B cell (primary cell): ENCODE results near the gene RBM17. TPM values are rescaled to one million over a fixed set of nuclear protein-coding genes. Genes with fewer than 3 reads are reported as not detected.

Experiments
- ATAC-seq: fragments of 200-7000 bp; cut with Tn5 transposase; one replicate; pipeline ENCODE4 v1.10.0; 2021; ENCODE audit warnings: low read depth, mild to moderate bottlenecking, moderate number of reproducible peaks, moderate library complexity
- CTCF ChIA-PET: fragments of 350-600 bp; sonication (Branson Sonifier 250); formaldehyde crosslinking; loops from one replicate; lab custom pipeline; 2021; ENCODE audit warnings: antibody characterized with exemption, inconsistent platforms; lab: Charles Lee
- POLR2A ChIA-PET: fragments of 350-600 bp; sonication (Branson Sonifier 250); formaldehyde crosslinking; loops from one replicate; lab custom pipeline; 2021; ENCODE audit warnings: antibody characterized with exemption; lab: Charles Lee
- DNase-seq: peaks from one replicate; pipeline ENCODE4 v3.0.0; 2013
- H2AFZ ChIP-seq: 2 replicates; pipeline ENCODE4 v1.6.1; 2012; ENCODE audit warnings: mild to moderate bottlenecking, low read depth, low read length; ENCODE audit not compliant: insufficient read depth, poor library complexity, severe bottlenecking
- H3K27ac ChIP-seq, 2 donors: 1 replicate in 1 of 2; 2 replicates in 1 of 2; pipeline ENCODE4 v1.5.1; 2012 to 2013; ENCODE audit warnings: low read length in 2 of 2, mild to moderate bottlenecking in 2 of 2, moderate library complexity in 1 of 2
- H3K27me3 ChIP-seq, 4 experiments: fragments of 200-600 bp in 1 of 4; sonication (generic) in 1 of 4; replicated peaks in 1 of 4; 1 replicate in 2 of 4; 2 replicates in 2 of 4; pipeline versions ENCODE4 v1.6.1 to v1.7.0; 2013 to 2016; ENCODE audit warnings: low read length in 3 of 4, mild to moderate bottlenecking in 2 of 4, mixed read lengths in 1 of 4, moderate library complexity in 1 of 4; ENCODE audit not compliant: insufficient read depth in 4 of 4, control insufficient read depth in 3 of 4; ENCODE audit errors: control extremely low read depth in 1 of 4
- H3K36me3 ChIP-seq, 2 experiments: replicated peaks in 1 of 2; 1 replicate in 1 of 2; 2 replicates in 1 of 2; pipeline versions ENCODE4 v1.6.1 to v1.7.1; 2013; ENCODE audit warnings: low read length in 1 of 2; ENCODE audit not compliant: insufficient read depth in 2 of 2, control insufficient read depth in 1 of 2; ENCODE audit errors: control extremely low read depth in 1 of 2, extremely low read depth in 1 of 2
- H3K4me1 ChIP-seq, 2 donors: fragments of 200-600 bp in 1 of 2; sonication (generic) in 1 of 2; 1 replicate in 1 of 2; 2 replicates in 1 of 2; pipeline versions ENCODE4 v1.5.1 to v1.6.1; 2013 to 2017; ENCODE audit warnings: low read length in 2 of 2; ENCODE audit not compliant: control insufficient read depth in 2 of 2, insufficient read depth in 2 of 2
- H3K4me2 ChIP-seq: replicated peaks from 2 replicates; pipeline ENCODE3; 2012; ENCODE audit warnings: mild to moderate bottlenecking, low read depth, low read length; ENCODE audit not compliant: poor library complexity, severe bottlenecking
- H3K4me3 ChIP-seq, 5 experiments: fragments of 200-600 bp in 1 of 5; sonication (generic) in 1 of 5; 1 replicate in 3 of 5; 2 replicates in 2 of 5; pipeline versions ENCODE4 v1.5.1 to v1.7.0; 2011 to 2016; ENCODE audit warnings: low read length in 4 of 5, mild to moderate bottlenecking in 4 of 5, low read depth in 2 of 5, control low read depth in 1 of 5, moderate library complexity in 1 of 5; ENCODE audit not compliant: insufficient read depth in 1 of 5; ENCODE audit errors: control extremely low read depth in 1 of 5, extremely low read depth in 1 of 5
- H3K79me2 ChIP-seq: fragments of 200-600 bp; sonication (generic); one replicate; pipeline ENCODE4 v1.6.0; 2016; ENCODE audit warnings: low read length; ENCODE audit not compliant: control insufficient read depth, insufficient read depth
- H3K9ac ChIP-seq: fragments of 200-600 bp; sonication (generic); 2 replicates; pipeline ENCODE4 v1.6.1; 2017; ENCODE audit warnings: mild to moderate bottlenecking, low read length, moderate library complexity
- H3K9me3 ChIP-seq, 3 donors: one replicate each; pipeline versions ENCODE4 v1.6.1 to v1.7.1; 2013; ENCODE audit warnings: low read length in 2 of 3; ENCODE audit not compliant: control insufficient read depth in 2 of 3, insufficient read depth in 1 of 3; ENCODE audit errors: control extremely low read depth in 1 of 3
- H4K20me1 ChIP-seq: 2 replicates; pipeline ENCODE4 v1.6.0; 2012; ENCODE audit warnings: mild to moderate bottlenecking, low read length; ENCODE audit not compliant: insufficient read depth, control insufficient read depth, poor library complexity, severe bottlenecking
- H3K27ac Mint-ChIP-seq: one replicate; pipeline ENCODE4 v1.8.0; 2021; ENCODE audit warnings: mixed read lengths
- H3K27me3 Mint-ChIP-seq: one replicate; pipeline ENCODE4 v1.8.0; 2021; ENCODE audit warnings: mixed read lengths
- H3K4me1 Mint-ChIP-seq: one replicate; pipeline ENCODE4 v1.8.0; 2021; ENCODE audit warnings: mixed read lengths
- H3K4me3 Mint-ChIP-seq: one replicate; pipeline ENCODE4 v1.8.0; 2021; ENCODE audit warnings: mixed read lengths
- H3K9me3 Mint-ChIP-seq: one replicate; pipeline ENCODE4 v1.8.0; 2022; ENCODE audit warnings: mixed read lengths; ENCODE audit not compliant: insufficient read depth
- EZH2 ChIP-seq: IDR thresholded peaks from 2 replicates; pipeline ENCODE4 v1.6.1; 2012; ENCODE audit warnings: borderline replicate concordance, low read depth, mild to moderate bottlenecking, moderate library complexity, low read length; ENCODE audit not compliant: insufficient read depth, poor library complexity, severe bottlenecking
- WGBS: methylation state at CpG from one replicate; pipeline ENCODE4 v1.1.5; 2013; ENCODE audit warnings: missing lambda C conversion rate; ENCODE audit not compliant: insufficient coverage; 5-methylcytosine and 5-hydroxymethylcytosine counted together
- intact Hi-C: fragments of 100-400 bp; cut with micrococcal nuclease; formaldehyde crosslinking; loops from one replicate; pipeline ENCODE4 v1.10.0; 2022
- polyA plus RNA-seq: library from polyadenylated mRNA; depleted of rRNA; stranded (reverse); fragments of >200 nt; gene quantifications from 2 replicates; pipeline ENCODE4 v1.2.3, GENCODE V29; 2012
- total RNA-seq, 2 donors: library from RNA; stranded (reverse); fragments of 120-200 nt in 1 of 2; gene quantifications; 1 replicate in 1 of 2; 2 replicates in 1 of 2; pipeline versions ENCODE4 v1.2.3 to v1.2.4, GENCODE V29; 2013 to 2022
- TF ChIP-seq, protein P1 (sequence below): fragments of 200-600 bp; IDR thresholded peaks from one replicate; pipeline ENCODE4 v1.8.0; 2022; ENCODE audit warnings: antibody characterized with exemption, mild to moderate bottlenecking

The RBM17 gene
- total and polyA plus RNA-seq, 2 donors (not counting 1 experiment from before 2014, with no cell fraction given) = 34.7 to 168 TPM

DNA sequence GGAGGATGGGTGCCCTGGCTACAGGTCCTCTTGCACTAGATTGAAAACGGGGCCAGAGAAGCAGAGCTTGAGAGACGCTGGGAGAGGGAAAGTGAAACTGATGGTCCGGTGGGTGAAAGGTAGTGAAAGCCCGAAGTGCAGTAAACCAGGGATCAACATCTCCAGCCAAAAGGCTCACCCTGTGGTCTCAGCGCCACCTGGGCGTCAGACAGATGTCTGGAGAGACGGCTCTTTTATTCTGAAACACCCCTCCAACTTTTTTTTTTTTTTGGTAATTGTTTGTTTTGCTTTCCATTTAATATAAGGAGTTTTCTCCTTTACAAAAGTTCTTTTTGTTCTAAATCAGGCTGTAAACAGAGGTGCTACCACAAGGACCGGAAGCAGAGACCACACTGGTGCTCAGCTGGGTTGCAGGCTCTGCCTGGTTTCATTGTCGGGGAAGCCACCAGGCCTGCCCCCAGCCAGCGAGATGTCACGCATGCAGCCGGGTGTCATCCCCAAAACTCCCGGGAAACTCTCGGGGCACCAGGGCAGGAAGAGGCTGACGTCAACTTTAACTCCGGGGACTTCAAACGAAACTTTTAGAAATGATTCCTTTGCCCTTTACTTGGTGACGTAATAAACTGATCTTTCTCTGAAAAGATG, 37.9 kb upstream of the RBM17 start:
- peaks cover 4% of the 10 kb centered on the region for H3K79me2 ChIP-seq
- POLR2A ChIA-PET = interaction anchor here (0.5 to 4.4 kb wide), 16 partner anchors 11 to 238 kb away, joined by 3 to 43 read pairs (median 5); partner anchors contain the start of genes ANKRD16, FBH1, GDI2 and IL2RA

More for the DNA sequence above, 37.9 kb upstream of the RBM17 start:
- Histone ChIP-seq H4K20me1 (no peaks in the 10 kb centered on the region), H3K36me3 (no peaks in the 10 kb centered on the region), H2AFZ (peak overlapping the region; percentile 61), H3K4me2 (peak overlapping the region; percentile 84), H3K9me3 (no peaks in the 10 kb centered on the region), H3K4me3 (peak overlapping the region; percentile 35 to 63 (median 55)), H3K4me1 (peaks cover 69 to 82% of the 10 kb centered on the region in 2 donors), H3K27ac (peak overlapping the region; percentile 92), H3K27me3 (no peaks in the 10 kb centered on the region), H3K9ac (peak overlapping the region; percentile 66)
- peak overlapping the region; percentile 91 for H3K4me3 Mint-ChIP-seq
- no peaks in the 10 kb centered on the region for H3K27me3 Mint-ChIP-seq
- CTCF ChIA-PET = interaction anchor here (0.6 to 12.5 kb wide), 18 partner anchors 11 to 422 kb away, joined by 3 to 186 read pairs (median 4); partner anchors contain the start of genes ANKRD16, FBH1, IL15RA and IL2RA
- peak overlapping the region; percentile 99 for H3K27ac Mint-ChIP-seq
- H3K4me1 Mint-ChIP-seq = peaks cover 87% of the 10 kb centered on the region
- peak; percentile 96 for DNase-seq
- intact Hi-C loops = loop anchor here (1.0 to 10.0 kb wide), 7 partner anchors 37 to 1422 kb away; partner anchors contain the start of genes FBH1, GDI2, IL15RA and TASOR2
- no peak for TF ChIP-seq EZH2
- TF ChIP-seq, protein P1, sequence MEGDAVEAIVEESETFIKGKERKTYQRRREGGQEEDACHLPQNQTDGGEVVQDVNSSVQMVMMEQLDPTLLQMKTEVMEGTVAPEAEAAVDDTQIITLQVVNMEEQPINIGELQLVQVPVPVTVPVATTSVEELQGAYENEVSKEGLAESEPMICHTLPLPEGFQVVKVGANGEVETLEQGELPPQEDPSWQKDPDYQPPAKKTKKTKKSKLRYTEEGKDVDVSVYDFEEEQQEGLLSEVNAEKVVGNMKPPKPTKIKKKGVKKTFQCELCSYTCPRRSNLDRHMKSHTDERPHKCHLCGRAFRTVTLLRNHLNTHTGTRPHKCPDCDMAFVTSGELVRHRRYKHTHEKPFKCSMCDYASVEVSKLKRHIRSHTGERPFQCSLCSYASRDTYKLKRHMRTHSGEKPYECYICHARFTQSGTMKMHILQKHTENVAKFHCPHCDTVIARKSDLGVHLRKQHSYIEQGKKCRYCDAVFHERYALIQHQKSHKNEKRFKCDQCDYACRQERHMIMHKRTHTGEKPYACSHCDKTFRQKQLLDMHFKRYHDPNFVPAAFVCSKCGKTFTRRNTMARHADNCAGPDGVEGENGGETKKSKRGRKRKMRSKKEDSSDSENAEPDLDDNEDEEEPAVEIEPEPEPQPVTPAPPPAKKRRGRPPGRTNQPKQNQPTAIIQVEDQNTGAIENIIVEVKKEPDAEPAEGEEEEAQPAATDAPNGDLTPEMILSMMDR = peak; percentile 35
- 0% methylated on average over 10 of the region's 18 CpGs for WGBS
- no peaks in the 10 kb centered on the region for H3K9me3 Mint-ChIP-seq
- ATAC-seq = peak; percentile 66
